GM19397 (cell line): ENCODE measurements around the gene RPS6KA1.
"Not testable (repeated sequence)": the region's sequence is repeated elsewhere in the genome, so short reads cannot be mapped to it uniquely, and the experiment has no call there.

Source experiments
- ATAC-seq: cut with Tn5 transposase; IDR thresholded peaks from one replicate; pipeline ENCODE4 v1.9.1; 2021; ENCODE audit warnings: mild to moderate bottlenecking, moderate library complexity; ENCODE audit not compliant: unreplicated experiment

RPS6KA1 gene

DNA sequence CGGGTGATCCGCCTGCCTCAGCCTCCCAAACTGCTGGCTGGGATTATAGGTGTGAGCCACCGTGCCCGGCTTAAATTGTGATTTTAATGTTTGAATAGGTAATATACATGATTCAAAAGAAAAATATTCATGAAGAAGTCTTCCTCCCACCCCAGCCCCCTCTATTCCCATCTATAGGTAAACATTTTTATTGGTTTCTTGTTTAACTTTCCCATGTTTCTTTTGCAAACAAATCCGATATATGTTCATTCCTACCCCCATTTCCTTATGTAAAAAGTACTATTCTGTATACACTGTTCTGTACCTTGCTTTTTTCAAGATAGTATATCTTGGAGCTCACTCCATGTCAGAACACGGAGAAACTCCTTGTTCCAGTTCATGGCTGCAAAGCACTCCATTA lies 23.2 kb downstream of the RPS6KA1 start:
- no peak for ATAC-seq

DNA sequence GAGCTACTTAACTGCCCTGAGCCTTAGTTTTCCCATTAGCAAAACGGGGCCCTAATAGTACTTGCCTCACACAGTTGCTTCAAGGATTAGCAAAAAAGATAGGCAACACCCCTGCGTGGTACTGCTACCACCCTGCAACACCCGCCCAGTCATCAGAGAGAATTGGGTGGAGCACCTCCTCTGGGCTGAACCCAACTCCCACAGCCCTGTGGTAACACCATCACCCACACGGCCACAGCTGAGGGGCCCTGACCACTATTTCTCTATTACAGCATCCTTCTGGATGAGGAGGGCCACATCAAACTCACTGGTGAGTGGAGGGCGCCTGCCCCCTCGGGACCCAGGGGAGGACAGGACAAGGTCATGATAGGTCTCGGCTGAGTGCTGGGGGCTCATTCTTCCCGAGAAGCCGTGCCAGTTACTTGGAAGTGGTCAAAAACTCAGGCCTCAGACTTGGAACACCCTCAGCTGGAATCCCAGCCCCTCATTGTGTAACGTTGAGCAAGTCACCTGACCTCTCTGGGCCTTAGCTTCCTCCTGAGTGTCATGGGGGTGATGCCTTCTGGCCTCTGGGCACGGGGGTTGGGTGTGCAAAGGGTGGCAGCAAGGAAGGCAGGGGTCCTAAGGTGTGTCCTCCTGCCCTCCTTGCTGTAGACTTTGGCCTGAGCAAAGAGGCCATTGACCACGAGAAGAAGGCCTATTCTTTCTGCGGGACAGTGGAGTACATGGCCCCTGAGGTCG lies 24.6 kb downstream of the RPS6KA1 start:
- ATAC-seq, result no peak

DNA sequence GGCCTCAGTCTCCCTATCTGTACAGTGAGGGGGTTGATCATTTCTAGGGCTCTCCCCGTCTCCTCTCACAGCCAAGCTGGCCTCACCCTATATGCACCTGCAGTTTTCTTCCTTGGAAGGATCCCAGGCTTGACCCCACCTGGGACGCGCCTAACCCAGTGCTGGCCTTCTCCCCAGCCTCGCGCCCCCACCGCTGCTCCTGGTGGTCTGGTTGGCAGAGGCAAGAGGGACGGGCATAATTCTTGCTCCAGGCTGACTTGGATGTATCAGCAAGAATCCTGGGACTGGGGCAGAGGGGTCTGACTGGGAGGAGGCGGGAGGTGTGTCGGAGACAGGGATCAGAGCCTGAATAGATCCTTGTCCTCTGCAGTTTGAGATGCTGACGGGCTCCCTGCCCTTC lies 25.2 kb downstream of the RPS6KA1 start:
- no peak for ATAC-seq

DNA sequence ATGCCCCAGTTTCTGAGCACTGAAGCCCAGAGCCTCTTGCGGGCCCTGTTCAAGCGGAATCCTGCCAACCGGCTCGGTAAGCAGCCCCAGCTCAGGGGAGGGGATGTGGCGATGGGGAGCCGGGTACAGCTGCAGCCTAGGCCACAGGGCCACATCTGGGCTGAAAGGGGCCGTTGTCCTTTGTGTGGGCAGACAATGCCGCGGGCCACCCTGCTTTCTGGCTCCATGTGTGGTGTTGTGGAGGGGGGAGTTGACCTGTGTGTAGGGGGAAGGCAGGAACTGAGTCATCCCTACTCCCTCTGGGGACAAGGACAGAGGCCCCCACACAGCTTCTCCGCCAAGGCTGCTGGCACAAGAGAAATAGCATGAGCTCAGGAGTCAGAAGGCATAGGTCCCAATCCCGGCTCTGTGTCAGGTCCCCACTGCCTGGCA lies 26.0 kb downstream of the RPS6KA1 start:
- no peak for ATAC-seq

DNA sequence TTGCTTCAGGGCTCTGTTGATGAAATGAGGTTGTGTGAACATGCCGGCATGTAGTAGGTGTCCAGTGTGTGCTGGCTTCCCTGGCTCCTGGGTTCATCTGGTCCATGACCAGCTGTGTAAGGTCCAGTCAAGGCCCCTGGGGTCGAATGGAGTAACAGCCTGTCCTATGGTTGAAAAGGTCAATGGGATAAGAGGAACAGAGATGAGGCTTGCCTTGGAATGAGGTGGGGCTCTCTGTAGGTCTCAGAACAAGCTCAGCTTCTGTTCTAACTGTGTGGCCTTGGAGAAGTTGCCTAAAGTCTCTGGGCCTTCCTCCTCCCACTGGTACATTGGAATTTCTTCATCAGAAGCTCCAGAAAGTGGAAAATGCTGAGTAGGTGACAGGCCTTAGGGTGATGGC lies 26.6 kb downstream of the RPS6KA1 start:
- ATAC-seq, result no peak

DNA sequence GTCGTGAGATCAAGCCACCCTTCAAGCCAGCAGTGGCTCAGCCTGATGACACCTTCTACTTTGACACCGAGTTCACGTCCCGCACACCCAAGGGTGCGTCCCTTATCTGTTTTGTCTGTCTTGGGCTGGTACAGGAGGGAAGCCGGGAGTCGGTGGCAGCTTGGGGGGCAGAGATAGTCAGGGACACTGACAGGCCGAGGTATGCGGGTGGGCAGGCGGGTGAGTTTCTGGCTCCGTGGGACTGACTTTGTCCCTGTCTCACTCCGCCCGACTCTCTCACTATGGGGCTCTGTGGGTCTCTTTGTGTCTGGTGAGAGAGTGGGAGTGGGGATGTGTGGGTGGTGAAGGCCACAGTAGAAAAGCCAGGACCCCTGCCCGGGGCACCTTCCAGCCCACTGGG lies 27.4 kb downstream of the RPS6KA1 start:
- ATAC-seq, result no peak

DNA sequence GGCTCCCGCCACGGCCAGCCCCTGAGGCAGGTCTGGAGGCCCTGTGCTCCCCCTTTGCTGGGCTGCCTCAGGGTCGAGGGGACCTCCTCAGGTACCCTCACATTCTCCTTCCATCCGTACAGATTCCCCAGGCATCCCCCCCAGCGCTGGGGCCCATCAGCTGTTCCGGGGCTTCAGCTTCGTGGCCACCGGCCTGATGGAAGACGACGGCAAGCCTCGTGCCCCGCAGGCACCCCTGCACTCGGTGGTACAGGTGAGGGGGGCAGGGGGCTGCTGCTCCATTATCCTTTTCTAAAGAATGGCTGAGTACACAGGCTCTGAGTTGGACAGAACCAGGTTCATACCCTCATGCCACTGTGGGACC lies 29.1 kb downstream of the RPS6KA1 start:
- no peak for ATAC-seq

DNA sequence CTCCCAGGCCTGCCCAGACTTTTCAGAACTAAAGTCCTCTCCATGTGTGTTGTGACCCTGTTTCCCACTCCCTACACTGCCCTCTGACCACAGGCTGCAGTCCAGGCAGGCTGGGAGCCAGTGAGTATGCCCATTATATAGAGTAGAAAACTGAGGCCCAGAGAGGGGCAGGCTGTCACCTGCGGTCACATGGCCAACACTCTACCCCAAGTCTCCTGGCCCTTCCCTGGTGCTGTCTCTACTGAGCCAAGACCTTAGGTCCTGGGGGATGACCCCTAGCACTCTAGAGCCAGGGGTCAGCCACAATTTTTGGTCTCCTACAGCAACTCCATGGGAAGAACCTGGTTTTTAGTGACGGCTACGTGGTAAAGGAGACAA lies 30.8 kb downstream of the RPS6KA1 start:
- ATAC-seq, result no peak

DNA sequence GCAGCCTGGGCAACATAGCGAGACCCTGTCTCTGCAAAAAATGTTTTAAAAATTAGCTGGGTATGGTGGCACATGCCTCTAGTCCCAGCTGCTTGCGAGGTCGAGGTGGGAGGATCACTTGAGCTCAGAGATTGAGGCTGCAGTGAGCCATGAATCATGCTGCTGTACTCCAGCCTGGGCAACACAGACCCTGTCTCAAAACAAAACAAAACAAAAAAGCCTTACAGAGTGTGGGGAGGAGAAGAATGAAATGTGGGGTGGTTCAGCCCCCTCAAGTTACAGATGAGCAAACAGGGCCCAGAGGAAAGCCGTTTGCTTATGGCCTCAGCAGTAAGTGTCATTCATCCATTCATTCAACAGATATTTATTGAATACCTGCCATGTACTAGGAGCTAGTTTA lies 40.7 kb downstream of the RPS6KA1 start:
- ATAC-seq, result no peak

DNA sequence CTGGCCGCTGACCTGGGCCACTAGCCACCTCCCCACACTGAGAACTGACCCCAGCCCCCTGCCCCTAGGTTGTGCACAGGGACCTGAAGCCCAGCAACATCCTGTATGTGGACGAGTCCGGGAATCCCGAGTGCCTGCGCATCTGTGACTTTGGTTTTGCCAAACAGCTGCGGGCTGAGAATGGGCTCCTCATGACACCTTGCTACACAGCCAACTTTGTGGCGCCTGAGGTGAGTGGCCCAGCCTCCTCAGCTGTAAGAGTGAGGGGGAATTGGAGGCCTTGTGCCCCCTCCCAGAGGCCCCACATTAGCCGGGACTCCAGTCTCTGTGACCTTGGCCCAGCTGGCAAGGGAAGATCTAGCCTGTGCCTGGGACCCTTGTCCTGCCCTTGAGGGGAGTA lies 41.8 kb downstream of the RPS6KA1 start:
- no peak for ATAC-seq

DNA sequence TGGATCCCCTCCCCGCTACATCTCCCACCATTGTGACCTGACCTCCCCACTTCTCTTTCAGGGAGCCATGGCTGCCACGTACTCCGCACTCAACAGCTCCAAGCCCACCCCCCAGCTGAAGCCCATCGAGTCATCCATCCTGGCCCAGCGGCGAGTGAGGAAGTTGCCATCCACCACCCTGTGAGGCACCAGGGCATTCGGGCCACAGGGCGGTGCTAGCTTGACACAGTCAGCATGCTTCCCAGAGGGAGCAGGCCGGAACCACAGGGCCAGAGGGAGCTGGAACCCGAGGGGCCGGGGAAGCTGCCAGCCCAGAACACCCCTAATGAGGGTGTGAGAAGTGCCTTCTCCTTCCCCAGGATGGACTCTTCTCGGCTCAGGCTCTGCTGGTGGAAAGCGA lies 44.5 kb downstream of the RPS6KA1 start:
- no peak for ATAC-seq

DNA sequence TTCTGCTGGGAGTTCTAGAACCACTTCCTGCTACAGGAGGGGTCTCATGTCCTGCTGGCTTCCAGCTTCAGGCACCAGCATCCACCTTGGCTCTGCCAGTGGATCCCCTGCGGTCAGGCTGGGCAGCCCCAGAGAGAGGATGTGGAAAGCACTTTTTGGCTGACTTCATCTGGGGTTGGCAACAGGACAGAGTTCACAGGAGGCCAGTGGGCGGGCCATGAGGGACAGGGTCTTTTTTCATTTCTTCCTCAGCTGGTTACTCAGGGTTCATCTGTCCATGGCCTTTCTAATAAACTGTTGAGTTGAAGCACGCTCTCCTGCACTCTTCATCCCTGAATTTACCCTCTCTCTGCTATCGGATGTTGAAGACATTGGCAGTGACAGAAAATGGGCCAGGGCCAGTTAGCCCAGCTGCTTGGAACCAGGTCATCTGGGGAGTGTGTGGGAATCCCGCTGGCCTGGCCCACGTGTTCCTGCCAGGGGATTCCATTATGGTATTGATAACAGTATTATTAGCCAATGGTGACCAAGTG lies 45.2 kb downstream of the RPS6KA1 start:
- no peak for ATAC-seq

DNA sequence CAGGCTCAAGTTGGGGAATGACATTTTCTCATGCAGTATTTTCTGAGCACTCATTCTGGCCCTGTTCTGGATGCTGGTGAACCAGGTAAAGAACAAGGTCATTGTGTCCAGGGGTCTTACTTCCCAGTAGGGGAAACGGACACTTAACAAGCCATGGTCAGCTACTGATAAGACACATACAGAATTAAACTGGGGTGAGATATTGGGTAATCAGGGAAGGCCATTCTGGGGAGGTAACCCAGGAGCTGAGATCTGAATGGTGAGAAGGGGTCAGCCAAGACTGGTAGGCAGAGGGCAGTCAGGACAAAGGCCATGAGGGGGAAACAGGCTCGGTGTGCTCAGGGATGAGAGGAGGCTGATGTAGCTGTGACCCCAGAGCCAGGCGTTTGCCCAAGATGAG lies 45.8 kb downstream of the RPS6KA1 start:
- no peak for ATAC-seq

DNA sequence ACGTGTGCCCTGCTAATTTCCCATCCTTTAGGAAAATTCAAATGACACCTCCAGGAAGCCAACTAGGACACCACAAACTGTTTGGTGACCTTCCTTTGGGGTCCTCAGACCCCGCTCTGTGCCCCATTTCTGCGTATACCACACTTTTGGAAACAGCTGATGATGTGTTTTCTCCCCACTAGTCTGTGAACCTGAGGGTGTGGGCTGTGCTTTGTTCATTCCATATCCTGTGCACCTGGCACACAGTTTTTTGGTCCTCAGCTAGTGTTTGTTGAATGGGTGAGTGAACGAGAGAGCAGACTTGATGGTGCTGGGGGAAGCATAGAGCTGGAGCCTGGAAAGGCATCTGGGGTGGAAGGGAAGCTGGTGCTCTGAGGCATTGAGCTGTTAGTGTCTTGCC lies 48.6 kb downstream of the RPS6KA1 start:
- ATAC-seq, result no peak

DNA sequence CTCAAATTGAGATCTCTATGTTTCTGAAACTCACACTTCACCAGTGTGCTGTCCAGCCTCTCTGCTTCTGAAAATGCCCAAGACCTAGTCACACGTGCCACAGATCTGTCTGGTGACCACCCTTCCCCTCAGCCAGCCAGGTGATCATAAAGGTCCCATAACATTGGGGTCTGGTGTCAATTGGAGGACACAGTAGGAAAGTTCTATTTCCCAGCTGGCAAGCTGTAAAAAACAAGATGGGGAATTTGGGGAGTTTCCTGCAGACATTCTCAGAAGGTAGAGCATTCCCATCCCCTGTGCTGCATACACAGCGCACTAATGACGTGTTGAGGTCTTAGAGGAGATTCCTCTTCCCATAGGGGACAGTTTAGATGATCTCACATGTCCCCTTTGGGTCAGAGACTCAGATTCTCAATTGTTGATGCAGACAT lies 50.1 kb downstream of the RPS6KA1 start:
- ATAC-seq, result no peak

DNA sequence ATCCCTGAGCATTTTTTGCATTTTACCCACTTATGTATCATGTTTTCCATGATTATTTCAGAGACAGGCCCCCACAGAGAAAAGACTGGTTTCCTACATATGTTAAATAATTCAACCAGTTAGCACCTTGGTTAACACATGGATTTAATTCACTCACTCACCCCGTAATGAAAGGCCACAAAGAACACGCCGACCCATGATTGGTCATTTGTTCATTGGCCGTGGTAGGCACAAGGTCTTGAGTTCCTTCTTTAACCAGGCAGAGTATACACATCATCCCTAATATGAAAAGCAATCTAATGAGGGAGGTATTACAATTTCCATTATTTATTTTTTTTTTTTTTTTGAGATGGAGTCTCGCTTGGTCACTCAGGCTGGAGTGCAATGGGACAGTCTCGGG lies 50.6 kb downstream of the RPS6KA1 start:
- ATAC-seq, result no peak

DNA sequence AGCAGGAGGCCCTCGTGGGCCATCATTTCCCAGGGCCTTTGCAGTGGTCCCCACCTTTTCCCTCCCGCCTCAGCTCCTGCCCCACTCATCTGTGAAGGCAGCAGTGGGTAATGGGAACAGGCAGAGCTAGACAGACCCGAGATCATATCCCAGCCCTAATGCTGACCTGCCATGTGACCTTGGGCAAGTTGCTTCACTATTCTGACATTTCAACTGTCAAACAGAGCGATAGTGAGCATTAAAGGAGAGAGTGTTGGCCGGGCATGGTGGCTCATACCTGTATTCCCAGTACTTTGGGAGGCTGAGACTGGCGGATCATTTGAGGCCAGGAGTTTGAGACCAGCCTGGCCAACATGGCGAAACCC lies 51.7 kb downstream of the RPS6KA1 start:
- ATAC-seq, result no peak

DNA sequence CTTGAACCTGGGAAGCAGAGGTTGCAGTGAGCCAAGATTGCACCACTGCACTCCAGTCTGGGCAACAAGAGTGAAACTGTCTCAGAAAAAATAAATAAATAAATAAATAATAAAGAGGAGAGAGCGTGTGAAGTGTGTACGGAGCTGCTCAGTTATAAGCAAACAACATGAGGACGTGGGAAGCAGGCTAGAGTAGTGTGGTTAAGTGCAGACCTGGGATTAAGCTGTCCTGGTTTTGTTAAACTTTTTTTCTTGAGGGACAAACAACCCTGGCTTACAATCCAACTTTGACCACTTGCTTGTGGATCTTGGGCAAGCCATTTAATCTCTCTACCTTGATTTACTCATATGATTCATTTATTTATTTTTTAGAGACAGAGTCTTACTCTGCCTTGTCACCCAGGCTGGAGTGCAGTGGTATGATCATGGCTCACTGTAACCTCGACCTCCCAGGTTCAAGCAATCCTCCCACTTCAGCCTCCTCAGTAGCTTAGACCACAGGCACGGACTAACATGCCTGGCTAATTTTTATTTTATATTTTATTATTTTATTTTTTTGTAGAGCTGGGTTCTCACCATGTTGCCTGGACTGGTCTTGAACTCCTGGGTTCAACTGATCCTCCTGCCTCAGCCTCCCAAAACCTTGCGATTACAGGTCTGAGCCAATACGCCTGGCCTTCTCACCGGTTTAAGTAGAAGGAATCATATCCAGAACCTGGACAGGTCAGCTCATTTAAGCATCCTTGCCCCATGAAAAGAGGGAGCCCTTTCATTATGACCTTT lies 52.7 kb downstream of the RPS6KA1 start:
- ATAC-seq, result no peak

DNA sequence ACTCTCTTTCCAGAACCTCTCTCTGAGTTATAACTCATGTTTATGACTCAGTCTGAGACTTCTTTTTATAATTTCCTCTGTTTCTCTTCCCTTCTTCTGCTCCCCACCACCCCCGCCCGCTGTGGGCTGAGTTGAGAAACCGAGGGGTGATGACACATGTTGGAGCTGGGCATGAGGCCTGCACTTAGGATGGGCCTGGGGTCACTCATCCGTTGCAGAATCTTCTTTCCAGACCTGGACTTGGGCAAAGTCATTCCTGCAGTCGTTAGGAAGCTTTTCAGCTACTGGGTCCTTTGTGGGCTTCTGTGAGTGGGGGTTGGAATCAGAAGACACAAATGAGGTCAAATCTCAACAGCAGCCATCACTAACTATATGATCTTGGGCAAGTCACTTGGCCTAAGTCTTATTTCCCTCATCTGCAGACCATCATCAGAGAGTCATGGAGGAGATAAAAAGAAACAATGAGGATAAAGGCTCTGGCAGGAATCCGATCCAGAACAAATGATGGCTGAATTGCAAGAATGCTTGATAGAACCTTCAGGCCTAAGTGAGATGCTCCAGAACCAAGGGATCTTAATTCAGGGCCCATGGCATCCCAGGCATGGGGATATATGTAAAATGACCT lies 53.4 kb downstream of the RPS6KA1 start:
- ATAC-seq, result no peak

DNA sequence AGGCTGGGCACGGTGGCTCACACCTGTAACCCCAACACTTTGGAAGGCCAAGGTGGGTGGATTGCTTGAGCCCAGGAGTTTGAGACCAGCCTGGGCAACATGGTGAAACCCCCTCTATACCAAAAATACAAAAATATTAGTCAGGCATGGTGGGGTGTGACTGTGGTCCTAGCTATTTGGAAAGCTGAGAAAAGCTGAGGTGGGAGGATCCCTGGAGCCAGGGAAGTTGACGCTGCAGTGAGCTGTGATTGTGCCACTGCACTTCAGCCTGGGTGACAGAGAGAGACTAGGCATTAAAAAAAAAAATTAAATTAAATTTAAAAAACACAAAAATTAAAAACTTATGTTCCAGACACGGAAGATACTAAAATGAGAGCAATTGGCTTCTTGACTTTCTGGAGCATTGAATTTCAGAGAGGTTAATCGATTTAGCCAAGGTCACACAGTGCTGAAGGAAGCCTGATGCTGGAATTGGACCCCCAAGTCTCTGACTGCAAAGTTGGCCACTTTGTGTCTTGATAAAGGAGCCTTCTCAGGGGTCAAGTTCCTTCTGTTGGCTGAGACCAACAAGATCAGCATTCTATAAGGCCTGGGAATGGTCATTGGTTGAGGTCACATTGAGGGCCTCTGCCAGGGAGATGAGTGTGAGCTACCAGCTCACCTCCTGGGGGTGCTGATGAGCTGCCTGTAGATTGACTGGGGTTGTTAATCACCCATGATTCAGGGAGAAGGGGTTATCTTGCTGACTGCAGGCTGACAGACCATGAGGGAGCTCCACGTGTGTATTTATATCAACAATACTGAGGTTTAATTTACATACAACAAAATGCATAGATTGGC lies 54.3 kb downstream of the RPS6KA1 start:
- ATAC-seq, result no peak

DNA sequence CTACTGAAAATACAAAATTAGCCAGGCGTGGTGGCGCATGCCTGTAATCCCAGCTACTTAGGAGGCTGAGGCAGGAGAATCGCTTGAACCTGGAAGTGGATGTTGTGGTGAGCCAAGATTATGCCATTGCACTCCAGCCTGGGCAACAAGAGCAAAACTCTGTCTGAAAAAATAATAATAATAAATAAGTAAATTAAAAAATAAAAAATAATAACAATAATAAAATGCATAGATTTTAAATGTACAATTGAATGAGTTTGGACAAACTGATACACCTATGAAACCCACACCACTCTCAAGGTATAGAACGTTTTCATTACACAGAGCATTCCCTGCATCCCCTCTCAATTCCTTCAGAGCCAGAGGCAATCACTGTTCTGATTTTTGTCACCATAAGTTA lies 55.0 kb downstream of the RPS6KA1 start:
- not testable (repeated sequence) for ATAC-seq
